Gastrocnemius medialis (tissue), 4 donors: ENCODE measurements around the gene TPSG1.

ENCODE experiments used
- CTCF ChIP-seq, 5 experiments: fragments of 450-650 bp in 3 of 5; fragments of 200-600 bp in 2 of 5; sonication (generic) in 2 of 5; IDR thresholded peaks in 4 of 5; conservative IDR thresholded peaks in 1 of 5; 1 replicate in 4 of 5; 2 replicates in 1 of 5; pipeline ENCODE4 v1.5.1; 2016 to 2019; ENCODE audit warnings: antibody characterized with exemption in 5 of 5, mild to moderate bottlenecking in 3 of 5, moderate library complexity in 3 of 5
- POLR2A ChIP-seq, 2 donors: fragments of 450-650 bp; IDR thresholded peaks; one replicate each; pipeline ENCODE4 v1.6.1; 2017; ENCODE audit warnings: antibody characterized with exemption in 2 of 2, mild to moderate bottlenecking in 2 of 2, moderate library complexity in 2 of 2

GRCh38 chr16:1177750-1178149 lies 47.3 kb downstream of the TPSG1 start:
- TF ChIP-seq CTCF (IDR thresholded peaks at IDR 0.05 in 4 of 5, conservative IDR thresholded peaks at IDR 0.05 in 1 of 5): no peak
- no peak for TF ChIP-seq POLR2A (IDR thresholded peaks at IDR 0.05)
